ENCODE data around the gene MYLK.

The MYLK gene

DNA sequence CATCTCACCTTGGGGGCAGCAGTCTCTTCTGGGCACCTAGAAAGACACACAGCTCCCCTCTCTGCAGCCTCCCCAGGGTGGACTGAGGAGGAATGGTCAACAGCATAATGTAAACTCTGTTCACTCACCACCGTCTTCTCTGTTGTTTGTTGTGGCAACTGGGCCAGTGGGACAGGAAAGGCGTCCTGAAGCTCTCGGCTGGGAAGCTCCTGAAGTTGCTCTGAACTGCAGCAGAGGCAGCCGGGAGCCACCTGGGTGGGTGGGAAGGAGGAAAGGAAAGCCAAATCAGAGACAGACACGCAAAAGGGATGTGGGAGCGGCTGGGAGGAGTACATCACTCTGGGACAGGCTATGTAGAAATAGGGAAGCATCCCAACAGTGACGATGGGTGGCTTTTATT, 52.7 kb downstream of the MYLK start:
- no peak for DNase-seq (ENCODE audit: low spot score)

DNA sequence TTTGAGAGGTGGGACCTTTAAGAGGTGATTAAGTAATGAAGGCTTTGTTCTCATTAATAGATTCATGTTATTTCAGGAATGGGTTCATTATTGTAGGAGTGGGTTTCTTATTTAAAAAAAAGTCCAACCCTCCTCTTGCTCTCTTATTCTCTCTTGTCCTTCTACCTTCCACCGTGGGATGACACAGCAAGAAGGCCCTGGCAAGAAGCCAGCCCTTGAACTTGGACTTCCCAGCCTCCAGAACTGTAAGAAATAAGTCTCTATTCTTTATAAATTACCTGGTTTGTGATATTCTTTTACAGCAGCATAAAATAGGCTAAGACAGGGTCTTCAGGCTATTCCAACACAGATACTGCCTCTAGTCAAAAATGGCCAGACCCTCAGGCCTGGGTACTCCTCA, 62.2 kb downstream of the MYLK start:
- no peak for DNase-seq (ENCODE audit: low spot score)

DNA sequence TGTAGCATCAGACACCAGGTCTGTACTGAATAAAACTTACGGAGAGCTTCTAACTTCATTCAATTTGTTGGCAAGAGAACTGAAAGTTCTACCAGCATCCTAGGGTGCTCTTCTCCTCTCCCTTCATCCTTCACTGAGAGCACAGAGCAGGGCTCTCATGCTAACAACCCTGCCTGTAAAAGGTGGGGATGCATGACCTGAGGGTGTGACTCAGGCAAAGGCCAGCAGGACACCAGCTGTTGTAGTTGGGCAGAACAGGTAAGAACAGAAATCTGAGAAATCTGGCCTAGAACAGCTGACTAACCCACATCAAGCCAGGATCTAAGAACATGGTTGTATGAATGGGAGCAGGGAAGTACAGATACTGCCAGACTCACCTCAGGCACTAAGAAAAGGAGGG, 64.2 kb downstream of the MYLK start:
- DNase-seq (ENCODE audit: low spot score) = no peak

DNA sequence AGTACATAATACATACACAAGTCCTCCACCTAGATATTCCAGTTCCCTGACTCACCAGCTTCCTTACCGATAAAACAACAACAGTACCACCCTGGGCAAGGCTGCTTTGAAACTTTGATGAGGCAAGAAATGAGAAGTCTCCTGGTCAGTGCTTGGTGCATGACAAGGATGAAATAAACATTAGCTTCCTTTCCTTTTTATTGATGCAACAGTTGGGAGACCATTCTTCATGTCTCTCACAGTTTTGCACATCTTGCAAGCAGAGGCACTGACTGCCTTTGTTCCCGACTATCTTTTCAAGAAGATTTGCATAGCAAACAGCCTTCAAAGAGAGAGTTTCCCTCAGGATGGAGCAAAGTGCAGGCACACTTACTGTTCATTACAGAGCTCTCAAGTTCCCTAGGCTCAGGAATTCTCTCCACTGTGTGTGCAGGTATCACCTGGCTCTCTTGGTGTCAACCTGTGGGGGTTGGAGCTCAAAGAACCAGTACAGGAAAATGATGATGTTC, 65.2 kb downstream of the MYLK start:
- no peak for DNase-seq (ENCODE audit: low spot score)

DNA sequence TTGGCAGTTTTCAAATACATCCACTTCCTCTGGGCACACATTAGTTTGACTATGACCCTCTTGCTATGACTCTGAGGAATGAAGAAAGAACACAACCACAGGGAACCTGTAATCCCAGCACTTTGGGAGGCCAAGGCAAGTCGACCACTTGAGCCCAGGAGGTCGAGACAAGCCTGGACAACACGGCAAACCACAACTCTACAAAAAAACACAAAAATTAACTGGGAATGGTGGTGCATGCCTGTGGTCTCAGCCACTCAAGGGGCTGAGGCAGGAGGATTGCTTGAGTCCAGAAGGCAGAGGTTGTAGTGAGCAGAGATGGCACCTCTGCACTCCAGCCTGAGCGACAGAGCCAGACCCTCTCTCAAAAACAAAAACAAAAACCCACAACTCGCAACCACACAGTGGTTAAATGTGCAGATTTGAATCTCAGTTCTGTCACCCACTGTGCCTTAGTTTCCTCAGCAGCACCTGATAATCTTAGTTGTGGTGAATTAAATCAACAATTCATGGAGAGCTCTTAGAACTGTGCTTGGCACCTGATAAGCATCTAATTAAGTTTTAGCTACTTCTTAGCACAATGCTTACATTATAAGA, 65.7 kb downstream of the MYLK start:
- no peak for DNase-seq (ENCODE audit: low spot score)

DNA sequence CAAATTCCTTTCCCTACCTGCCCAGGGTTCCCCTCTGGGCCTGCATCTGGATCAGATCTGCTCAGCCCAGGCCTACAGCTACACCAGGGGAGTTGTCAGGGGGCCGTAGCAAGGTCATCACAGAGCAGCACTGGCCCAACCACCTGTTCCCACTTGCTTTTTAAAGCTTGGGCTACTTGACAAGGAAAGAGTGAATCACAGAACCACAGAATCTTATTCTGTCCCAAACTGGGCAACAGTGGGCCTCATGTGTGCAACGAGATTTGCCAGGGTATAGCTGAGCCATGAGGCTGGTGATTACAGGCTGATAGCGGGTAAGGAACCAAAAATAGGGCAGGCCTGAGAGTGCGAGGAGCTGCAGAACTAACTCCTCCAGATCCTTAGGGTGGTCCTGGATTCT, 66.7 kb downstream of the MYLK start:
- no peak for DNase-seq (ENCODE audit: low spot score)

DNA sequence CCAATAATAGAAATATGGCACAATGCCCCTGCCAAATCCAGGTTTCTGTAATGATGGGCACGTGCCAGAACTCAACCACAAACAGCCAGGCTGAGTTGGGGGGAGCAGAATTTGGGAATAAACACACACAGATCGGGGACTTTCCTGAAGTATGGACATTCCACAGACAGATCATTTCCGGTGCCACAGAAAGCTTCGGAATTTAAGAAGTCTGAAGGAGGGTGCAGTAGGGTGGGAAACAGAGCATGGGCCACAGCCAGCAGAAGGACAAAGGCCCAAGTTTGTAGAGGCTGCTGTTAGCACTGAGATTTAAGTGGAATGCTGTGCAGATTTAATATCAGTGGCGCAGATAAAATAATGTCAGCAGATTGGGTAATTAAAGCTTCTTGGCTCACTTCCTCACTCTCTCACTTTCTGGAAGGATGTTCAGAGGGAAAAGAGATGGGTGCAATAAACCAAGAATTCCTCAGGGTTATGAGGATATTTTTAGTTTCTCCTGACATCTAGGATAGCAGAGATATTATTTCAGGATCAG, 67.4 kb downstream of the MYLK start:
- no peak for DNase-seq (ENCODE audit: low spot score)

DNA sequence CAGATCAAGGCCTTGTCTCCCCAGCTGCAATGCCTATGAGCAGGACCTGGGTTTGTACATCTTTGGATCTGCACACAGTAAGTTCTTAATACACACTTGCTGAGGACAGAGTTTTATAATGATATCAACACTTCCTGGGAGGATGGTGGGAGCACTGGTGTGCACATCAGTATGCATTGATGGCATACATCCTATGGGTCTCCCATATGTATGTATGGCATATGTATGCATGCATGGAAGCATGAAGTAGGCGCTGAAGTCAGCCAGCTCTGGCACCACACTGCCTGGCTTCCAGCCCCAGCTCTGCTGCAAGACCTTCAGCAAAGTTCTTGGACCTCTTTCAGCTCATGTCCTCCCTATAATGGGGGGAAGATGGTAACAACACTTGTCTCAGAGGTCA, 68.2 kb downstream of the MYLK start:
- no peak for DNase-seq (ENCODE audit: low spot score)

DNA sequence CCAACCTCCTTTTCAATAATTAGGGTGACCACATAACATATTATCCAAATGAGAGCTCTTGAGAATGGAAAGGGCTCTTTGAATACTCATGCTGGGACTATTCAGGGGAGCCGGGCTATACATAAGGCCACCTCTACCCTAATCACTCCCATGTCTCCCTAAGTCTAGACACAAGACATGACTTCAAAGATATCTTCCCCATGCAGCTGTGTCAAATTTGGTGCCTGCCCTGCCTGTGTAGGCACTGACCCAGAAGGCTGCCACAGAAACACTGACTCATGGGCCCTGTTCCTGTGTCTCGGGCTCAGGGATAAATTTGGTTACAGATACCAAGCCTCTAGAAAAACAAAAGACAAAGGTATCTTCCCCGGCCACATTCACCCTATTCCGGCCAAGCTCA, 70.3 kb downstream of the MYLK start:
- DNase-seq (ENCODE audit: low spot score) = no peak

DNA sequence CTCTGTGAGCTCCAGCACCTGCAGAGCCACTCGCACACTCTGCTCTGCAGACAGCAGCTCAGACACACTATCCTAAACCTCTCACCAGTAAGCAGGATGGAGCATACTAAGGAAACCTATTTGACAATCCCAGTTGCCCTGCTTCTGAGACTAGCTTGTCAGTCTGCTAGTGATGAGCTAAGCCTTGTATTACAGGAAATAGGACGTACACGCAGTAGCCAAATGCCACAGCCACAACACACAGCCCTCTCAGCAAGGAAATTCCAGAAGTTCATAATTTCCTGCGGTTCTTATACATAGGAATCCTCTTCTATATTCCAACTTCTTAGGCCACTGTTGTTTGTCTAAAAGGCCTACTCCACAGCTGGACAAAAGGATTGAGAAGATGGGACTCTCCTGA, 74.5 kb downstream of the MYLK start:
- no peak for DNase-seq (ENCODE audit: low spot score)

DNA sequence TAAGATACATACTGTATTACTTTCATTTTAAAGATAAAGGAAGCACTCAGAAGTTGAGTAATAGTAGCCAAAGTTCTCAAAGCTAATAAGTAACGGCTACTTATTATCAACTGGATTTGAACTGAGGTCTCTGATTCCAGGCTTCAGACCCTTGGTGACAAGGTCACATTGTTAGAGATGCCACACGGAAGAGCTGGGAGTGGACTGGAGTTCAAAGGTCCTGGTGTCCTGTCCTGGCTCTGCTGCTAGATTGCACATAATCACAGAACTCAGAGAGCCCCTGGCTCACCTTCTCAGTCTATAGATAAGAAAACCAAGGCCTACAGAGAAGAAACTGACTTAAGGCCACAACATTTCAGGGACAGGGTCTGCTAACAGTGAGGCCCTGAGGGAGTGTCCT, 75.3 kb downstream of the MYLK start:
- no peak for DNase-seq (ENCODE audit: low spot score)

DNA sequence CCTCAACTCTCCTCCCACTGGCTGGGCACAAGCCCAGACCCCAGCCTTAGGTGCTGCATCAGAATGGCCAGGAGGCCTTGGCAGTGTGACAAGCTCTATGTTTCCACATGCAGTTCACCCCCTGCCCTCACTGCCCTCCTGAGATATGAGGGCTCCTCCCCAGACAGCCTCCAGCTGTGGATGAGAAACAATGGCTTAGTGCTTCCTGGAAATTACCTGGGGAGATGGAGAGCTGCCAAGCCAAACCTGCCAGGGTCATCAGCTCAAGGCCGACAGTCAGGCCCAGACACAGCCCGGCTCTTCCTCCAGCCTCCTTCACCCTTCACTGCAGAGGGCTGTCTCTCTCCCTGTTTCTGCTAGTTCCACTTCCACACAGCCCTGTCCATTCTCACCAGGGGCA, 76.3 kb downstream of the MYLK start:
- DNase-seq (ENCODE audit: low spot score) = no peak

DNA sequence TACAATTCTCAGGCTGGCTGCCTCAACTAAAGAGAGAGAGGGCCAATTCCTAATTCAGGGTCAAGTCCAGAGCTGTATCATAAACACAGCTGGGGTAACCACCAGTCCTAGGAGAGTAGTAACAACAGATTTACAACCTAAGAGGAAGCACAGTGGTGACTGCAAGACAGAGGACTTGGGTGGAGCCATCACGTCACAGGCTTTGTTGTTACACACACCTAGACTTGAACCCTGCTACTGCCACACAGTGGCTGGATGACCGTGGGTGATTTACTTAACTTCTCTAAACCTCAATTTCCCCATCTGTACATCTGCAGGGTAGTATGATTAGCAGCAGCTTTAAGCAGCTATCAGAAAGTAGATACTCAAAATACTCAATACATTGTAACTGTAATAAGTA, 78.6 kb downstream of the MYLK start:
- no peak for DNase-seq (ENCODE audit: low spot score)

DNA sequence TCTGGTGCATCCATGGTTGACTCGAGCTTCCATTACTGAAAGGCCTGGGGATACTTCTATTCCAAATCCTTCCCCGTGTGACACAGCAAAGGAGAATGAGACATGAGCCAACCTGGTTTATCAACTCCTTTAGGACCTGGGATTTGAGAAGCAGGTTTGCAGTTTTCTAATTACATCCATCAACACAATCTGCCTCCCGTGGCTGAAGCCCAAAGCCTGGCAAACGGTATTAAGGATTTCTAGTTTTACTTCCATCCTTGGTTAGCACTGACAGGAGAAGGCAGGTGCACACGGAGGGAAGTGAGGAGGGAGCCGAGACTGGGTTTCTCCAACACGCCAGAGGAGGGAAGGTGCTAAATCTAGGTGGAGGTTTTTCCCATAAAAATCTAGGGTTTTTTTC, 79.0 kb downstream of the MYLK start:
- no peak for DNase-seq (ENCODE audit: low spot score)

DNA sequence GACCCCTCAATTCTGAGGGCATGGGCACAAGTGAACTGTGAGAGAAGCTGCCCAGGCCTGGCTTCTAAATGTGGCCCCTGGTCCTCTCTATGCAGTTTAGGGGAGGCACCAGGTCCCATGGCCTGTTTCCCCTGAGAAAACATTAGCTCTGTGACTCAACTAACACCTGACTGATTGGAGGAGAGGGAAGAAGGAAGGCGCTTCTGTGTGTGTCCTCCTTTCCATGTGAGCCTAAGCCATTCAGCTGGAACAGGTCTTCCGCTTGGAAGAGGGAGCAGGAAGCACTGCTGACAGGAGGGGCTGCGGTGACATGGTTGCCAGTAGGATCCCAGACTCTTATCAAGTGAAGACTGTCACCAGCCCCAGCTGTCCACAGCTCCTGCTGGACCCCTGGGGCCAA, 79.5 kb downstream of the MYLK start:
- no peak for DNase-seq (ENCODE audit: low spot score)

DNA sequence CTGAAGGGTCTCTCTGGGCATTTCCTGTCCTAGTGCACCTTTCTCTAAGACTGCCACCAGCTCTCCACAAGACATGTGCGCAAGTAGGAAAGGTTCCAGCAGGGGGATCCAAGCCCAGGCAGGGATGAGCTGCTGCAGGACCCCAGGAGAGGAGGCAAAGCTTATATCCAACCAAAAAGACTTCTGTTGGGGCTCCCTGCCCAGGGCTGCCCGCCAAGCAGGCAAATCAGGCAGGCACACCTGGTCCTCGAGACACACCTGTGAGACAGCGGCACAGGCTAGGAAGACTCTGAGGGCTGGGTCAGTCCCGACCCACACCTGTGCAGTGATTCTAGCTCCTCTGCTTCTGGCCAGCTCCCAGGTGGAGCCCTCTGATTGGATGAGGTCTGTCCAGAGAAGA, 80.6 kb downstream of the MYLK start:
- no peak for DNase-seq (ENCODE audit: low spot score)

DNA sequence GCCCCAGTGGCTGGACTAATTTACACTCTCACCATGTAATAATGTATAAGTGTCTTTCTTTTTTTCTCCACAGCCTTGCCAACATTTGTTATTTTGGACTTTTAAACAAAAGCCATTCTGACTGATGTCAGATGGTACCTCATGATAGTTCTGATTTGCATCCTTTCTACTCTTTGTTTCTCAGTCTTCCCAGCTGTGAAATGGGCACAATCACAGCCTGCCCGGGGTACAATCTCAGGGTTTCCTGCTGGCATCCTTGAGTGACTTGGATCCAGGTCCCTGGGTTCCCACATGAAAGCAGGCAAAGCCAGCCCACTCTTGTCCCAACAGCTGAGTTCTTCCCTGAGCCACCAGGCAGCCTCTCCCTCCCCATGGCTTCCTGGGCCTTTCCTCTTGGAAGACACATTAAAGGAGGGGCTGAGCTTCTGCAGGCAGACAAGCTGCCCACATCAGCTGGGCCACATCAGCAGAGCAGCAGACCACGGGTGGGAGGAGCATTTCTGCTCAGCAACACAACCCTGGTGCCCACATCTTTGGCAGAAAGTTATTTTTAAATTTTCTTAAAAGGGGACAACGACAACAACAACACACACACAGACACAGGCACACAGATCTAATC, 82.0 kb downstream of the MYLK start:
- DNase-seq (ENCODE audit: low spot score) = no peak

DNA sequence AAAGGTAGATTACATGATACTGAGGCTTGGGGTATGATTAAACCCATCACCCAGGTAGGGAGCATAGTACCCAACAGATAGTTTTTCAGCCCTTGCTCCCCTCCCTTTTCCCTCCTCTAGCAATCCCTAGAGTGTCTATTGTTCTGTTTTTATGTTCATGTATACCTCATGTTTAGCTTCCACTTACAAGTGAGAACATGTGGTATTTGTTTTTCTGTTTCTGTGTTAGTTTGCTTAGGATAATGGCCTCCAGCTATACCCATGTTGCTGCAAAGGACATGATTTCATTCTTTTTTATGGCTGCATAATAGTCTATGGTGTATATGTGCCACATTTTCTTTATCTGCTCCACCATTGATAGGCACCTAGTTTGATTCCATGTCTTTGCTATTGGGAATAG, 82.7 kb downstream of the MYLK start:
- no peak for DNase-seq (ENCODE audit: low spot score)

DNA sequence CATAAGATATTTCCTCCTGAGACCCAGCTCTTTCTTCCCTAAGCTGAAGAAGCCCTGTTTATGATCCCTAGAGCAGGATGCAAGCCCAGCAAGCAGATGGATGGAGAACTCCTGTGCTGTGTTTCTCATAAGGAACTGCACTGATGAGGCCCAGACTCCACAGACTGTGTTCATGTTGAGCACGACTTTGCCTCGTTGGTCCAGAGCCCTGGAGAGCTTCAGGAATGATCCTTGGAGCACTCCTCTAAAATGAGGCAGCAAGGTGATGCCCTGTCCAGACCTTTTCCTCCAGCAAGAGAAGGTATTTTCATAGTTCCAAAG, 83.8 kb downstream of the MYLK start:
- DNase-seq (ENCODE audit: low spot score) = no peak

DNA sequence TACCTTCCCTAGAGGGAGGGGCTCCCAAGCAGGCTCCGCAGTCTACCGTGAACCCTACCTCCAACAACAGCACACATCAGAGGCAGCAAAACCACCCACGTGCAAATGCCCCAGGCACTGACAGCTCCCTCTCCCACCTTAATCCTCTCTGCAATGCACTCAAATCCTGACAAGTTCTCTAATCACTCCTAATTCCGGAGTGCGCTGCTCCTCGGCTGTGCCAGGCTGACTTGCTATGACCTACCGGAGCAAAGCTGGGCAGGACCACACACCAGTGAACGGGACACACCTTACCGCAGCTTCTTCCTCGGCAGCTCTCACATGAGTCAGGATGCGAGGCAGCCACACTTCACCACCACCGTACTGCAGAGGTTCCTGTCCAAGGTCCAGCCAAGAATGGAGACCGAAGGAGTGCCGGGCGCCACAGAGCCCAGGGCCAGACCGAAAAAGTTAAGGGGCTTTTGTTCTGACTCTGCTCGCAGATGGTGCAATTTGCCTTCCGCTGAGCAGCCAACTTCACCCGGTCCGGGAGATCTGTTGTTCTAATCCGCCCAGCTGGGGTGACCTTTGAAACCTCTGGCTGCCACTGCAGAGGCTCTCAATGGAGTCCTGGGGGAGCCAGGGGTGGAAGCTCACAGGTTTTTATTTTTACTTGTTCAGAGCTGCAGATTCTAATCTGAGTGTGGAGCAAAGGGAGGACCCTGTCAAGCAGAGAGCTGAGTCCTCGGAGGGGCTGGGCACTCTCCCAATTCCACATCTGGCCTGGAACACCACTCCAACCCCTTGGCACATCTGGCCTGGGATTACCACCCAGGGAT, 84.4 kb downstream of the MYLK start:
- no peak for DNase-seq (ENCODE audit: low spot score)

DNA sequence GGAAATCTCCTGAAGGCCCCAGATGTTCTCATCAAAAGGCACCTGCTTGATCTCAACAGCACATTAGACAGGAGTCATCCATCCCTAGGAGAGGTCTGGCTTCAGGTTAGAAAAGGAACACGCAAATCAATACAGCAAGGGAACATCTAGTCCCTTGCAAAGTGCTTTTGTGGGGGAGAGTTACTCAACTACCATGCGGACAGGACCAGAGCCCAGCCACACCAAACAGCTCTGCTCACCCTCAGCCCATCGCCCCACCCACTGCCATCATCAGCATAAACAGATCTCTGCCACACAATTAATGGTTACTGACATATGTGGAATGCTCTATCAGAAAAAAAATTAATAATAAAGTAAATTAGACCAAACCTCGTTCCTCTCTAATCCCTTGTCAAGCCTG, 85.6 kb downstream of the MYLK start:
- DNase-seq (ENCODE audit: low spot score) = no peak

DNA sequence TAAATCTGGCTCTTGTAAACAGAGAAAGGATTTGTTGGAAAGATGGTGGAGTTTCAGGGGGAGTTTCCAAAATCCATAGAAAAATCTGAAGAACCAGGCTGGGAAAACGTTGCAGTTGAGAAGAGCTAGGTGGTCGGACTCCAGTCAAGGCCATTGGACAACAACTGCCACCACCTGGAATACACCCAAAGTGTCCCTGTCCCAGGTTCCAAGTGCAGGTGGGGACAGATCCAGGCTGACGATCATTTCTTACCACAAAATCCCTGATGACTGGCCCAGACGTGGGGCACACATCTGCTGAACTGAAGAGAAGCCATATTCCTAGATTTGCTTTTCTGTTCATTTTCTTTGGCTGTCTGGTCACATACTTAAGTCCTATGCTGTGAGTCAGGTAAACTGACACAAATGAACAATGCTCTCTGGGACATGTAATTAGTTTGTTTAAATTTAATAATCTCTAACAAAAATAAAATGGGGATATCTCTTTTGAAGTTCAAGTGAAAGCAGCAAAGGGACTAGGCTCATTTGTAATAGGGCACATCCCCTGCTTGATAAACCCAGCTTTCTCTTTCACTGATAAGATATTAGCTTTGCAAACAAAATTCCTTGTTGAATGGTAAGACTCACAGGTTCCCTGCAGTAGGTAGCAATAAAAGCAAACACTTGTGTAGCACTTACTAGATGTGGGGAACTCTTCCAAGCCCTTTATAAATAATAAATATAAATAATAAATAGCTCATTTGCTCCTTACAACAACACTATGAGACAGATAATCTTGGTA, 88.5 kb downstream of the MYLK start:
- no peak for DNase-seq (ENCODE audit: low spot score)
